Trophoblast cell (in vitro differentiated cells and primary cell): ENCODE results near the gene DENND2C.
A peak's percentile ranks its signal among the peaks of the same experiment; 100 is the strongest.

Experiments
- DNase-seq, 2 donors: peaks; one replicate each; pipeline ENCODE4 v3.0.0-alpha.2; 2016
- H2AFZ ChIP-seq: 2 replicates; pipeline ENCODE4 v1.6.1; 2013; ENCODE audit warnings: low read length, moderate library complexity, mild to moderate bottlenecking; ENCODE audit not compliant: insufficient read depth, poor library complexity
- H2AK5ac ChIP-seq: 2 replicates; pipeline ENCODE4 v1.6.1; 2013; ENCODE audit warnings: mild to moderate bottlenecking, low read length
- H2BK120ac ChIP-seq: 2 replicates; pipeline ENCODE4 v1.6.1; 2013; ENCODE audit warnings: low read length, mild to moderate bottlenecking, moderate library complexity; ENCODE audit not compliant: insufficient read depth, poor library complexity
- H2BK12ac ChIP-seq: 2 replicates; pipeline ENCODE4 v1.6.1; 2013; ENCODE audit warnings: mild to moderate bottlenecking, low read length, moderate library complexity
- H2BK5ac ChIP-seq: 2 replicates; pipeline ENCODE4 v1.6.1; 2013; ENCODE audit warnings: low read length, low read depth, moderate library complexity, mild to moderate bottlenecking; ENCODE audit not compliant: poor library complexity
- H3K14ac ChIP-seq: 2 replicates; pipeline ENCODE4 v1.6.1; 2013; ENCODE audit warnings: mild to moderate bottlenecking, low read length
- H3K18ac ChIP-seq: 2 replicates; pipeline ENCODE4 v1.6.1; 2013; ENCODE audit warnings: mild to moderate bottlenecking, low read length
- H3K23ac ChIP-seq: 2 replicates; pipeline ENCODE4 v1.6.1; 2013; ENCODE audit warnings: low read length
- H3K27ac ChIP-seq: 2 replicates; pipeline ENCODE4 v1.5.1; 2013; ENCODE audit warnings: low read depth, mild to moderate bottlenecking, inconsistent platforms, low read length, moderate library complexity
- H3K27me3 ChIP-seq: 2 replicates; pipeline ENCODE4 v1.6.1; 2013; ENCODE audit warnings: inconsistent platforms, mild to moderate bottlenecking, low read length, moderate library complexity; ENCODE audit not compliant: insufficient read depth
- H3K36me3 ChIP-seq, 2 experiments: 1 replicate in 1 of 2; 2 replicates in 1 of 2; pipeline ENCODE4 v1.6.1; 2013; ENCODE audit warnings: low read length in 2 of 2, mild to moderate bottlenecking in 2 of 2, moderate library complexity in 1 of 2; ENCODE audit not compliant: insufficient read depth in 2 of 2, control insufficient read depth in 1 of 2
- H3K4ac ChIP-seq: 2 replicates; pipeline ENCODE4 v1.6.1; 2013; ENCODE audit warnings: low read depth, mild to moderate bottlenecking, low read length, moderate library complexity
- H3K4me1 ChIP-seq, 2 experiments: 1 replicate in 1 of 2; 2 replicates in 1 of 2; pipeline ENCODE4 v1.6.1; 2013; ENCODE audit warnings: low read length in 2 of 2, mild to moderate bottlenecking in 2 of 2, moderate library complexity in 1 of 2; ENCODE audit not compliant: insufficient read depth in 2 of 2, control insufficient read depth in 1 of 2
- H3K4me2 ChIP-seq: 2 replicates; pipeline ENCODE4 v1.6.1; 2013; ENCODE audit warnings: inconsistent platforms, mild to moderate bottlenecking, low read length, moderate library complexity
- H3K4me3 ChIP-seq: 2 replicates; pipeline ENCODE4 v1.5.1; 2013; ENCODE audit warnings: mild to moderate bottlenecking, low read depth, low read length, inconsistent platforms
- H3K79me1 ChIP-seq: one replicate; pipeline ENCODE4 v1.6.1; 2013; ENCODE audit warnings: low read length
- H3K79me2 ChIP-seq: 2 replicates; pipeline ENCODE4 v1.6.1; 2013; ENCODE audit warnings: low read length, mild to moderate bottlenecking; ENCODE audit not compliant: control insufficient read depth, insufficient read depth, poor library complexity
- H3K9ac ChIP-seq: 2 replicates; pipeline ENCODE4 v1.6.1; 2013; ENCODE audit warnings: mild to moderate bottlenecking, low read length
- H3K9me3 ChIP-seq: 2 replicates; pipeline ENCODE4 v1.6.1; 2013; ENCODE audit warnings: low read depth, mild to moderate bottlenecking, control low read depth, inconsistent platforms, low read length; ENCODE audit not compliant: insufficient read depth
- H4K12ac ChIP-seq: 2 replicates; pipeline ENCODE4 v1.6.1; 2013; ENCODE audit warnings: low read depth, mild to moderate bottlenecking, low read length, moderate library complexity
- H4K8ac ChIP-seq: 2 replicates; pipeline ENCODE4 v1.6.1; 2013; ENCODE audit warnings: low read depth, mild to moderate bottlenecking, low read length, moderate library complexity
- H4K91ac ChIP-seq: one replicate; pipeline ENCODE4 v1.6.1; 2013; ENCODE audit warnings: low read depth, mild to moderate bottlenecking, low read length, moderate library complexity
- WGBS: extraction: QIAGEN DNeasy Blood & Tissue Kit; methylation state at CpG from one replicate; pipeline ENCODE4 v1.1.7; 2013; ENCODE audit warnings: missing lambda C conversion rate; ENCODE audit not compliant: insufficient read length, insufficient coverage; ENCODE audit errors: extremely low coverage; 5-methylcytosine and 5-hydroxymethylcytosine counted together

DENND2C gene

GRCh38 chr1:114589122-114589521 is 80.7 kb downstream of the DENND2C start:
- Histone ChIP-seq H3K4me2 (no peak overlapping the region), H3K4me3 (no peak overlapping the region), H3K9me3 (no peaks in the 10 kb centered on the region), H2BK12ac (no peak overlapping the region), H2AFZ (no peak overlapping the region), H2BK5ac (no peak overlapping the region), H3K18ac (no peak overlapping the region), H3K4ac (no peak overlapping the region), H4K12ac (no peak overlapping the region), H2BK120ac (no peak overlapping the region), H4K91ac (no peak overlapping the region), H3K79me2 (no peaks in the 10 kb centered on the region), H3K14ac (no peak overlapping the region), H3K4me1 (no peaks in the 10 kb centered on the region), H3K79me1 (no peaks in the 10 kb centered on the region), H3K23ac (no peak overlapping the region), H3K36me3 (no peaks in the 10 kb centered on the region), H3K27me3 (no peaks in the 10 kb centered on the region), H3K27ac (no peak overlapping the region), H3K9ac (no peak overlapping the region), H2AK5ac (no peak overlapping the region), H4K8ac (no peak overlapping the region)
- DNase-seq = no peak
- WGBS = 100% methylated on average over 2 of the region's 3 CpGs

- no peak overlapping the region for H3K4ac ChIP-seq
- H3K4me1 ChIP-seq = no peaks in the 10 kb centered on the region
- no peak overlapping the region for H2AFZ ChIP-seq
- DNase-seq = no peak
- H3K79me2 ChIP-seq = no peaks in the 10 kb centered on the region
- H3K4me2 ChIP-seq = no peak overlapping the region
- no peak overlapping the region for H2BK12ac ChIP-seq
- no peak overlapping the region for H2BK5ac ChIP-seq
- H3K14ac ChIP-seq = no peak overlapping the region
- no peak overlapping the region for H3K27ac ChIP-seq
- no peak overlapping the region for H4K12ac ChIP-seq
- H2BK120ac ChIP-seq = no peak overlapping the region
- H3K23ac ChIP-seq = no peak overlapping the region
- no peak overlapping the region for H4K91ac ChIP-seq
- WGBS = no CpG with 5 or more reads among the region's 2 CpGs
- H3K18ac ChIP-seq = no peak overlapping the region
- no peak overlapping the region for H2AK5ac ChIP-seq
- no peaks in the 10 kb centered on the region for H3K27me3 ChIP-seq
- no peak overlapping the region for H4K8ac ChIP-seq
- no peak overlapping the region for H3K9ac ChIP-seq
- H3K79me1 ChIP-seq = no peaks in the 10 kb centered on the region
- H3K4me3 ChIP-seq = no peak overlapping the region
- H3K36me3 ChIP-seq = no peaks in the 10 kb centered on the region
- no peaks in the 10 kb centered on the region for H3K9me3 ChIP-seq
Observed at GRCh38 chr1:114588196-114588689, 81.6 kb downstream of the DENND2C start.

GRCh38 chr1:114587203-114587991 is 82.5 kb downstream of the DENND2C start:
- no peak overlapping the region for H3K14ac ChIP-seq
- H3K79me2 ChIP-seq = no peaks in the 10 kb centered on the region
- H3K23ac ChIP-seq = no peak overlapping the region
- H3K9ac ChIP-seq = no peak overlapping the region
- no peak overlapping the region for H3K4me3 ChIP-seq
- H2AFZ ChIP-seq = no peak overlapping the region
- peak overlapping the region; percentile 54 for H2AK5ac ChIP-seq
- H4K12ac ChIP-seq = no peak overlapping the region
- H2BK120ac ChIP-seq = no peak overlapping the region
- H3K79me1 ChIP-seq = no peaks in the 10 kb centered on the region
- no peak overlapping the region for H2BK12ac ChIP-seq
- no peak overlapping the region for H3K4me2 ChIP-seq
- H4K8ac ChIP-seq = no peak overlapping the region
- no peak overlapping the region for H3K27ac ChIP-seq
- H3K4me1 ChIP-seq = no peaks in the 10 kb centered on the region
- H3K4ac ChIP-seq = no peak overlapping the region
- no peaks in the 10 kb centered on the region for H3K36me3 ChIP-seq
- no peak overlapping the region for H3K18ac ChIP-seq
- peak in 1 of 2 donors; percentile 66 for DNase-seq
- no peak overlapping the region for H2BK5ac ChIP-seq
- H3K27me3 ChIP-seq = no peaks in the 10 kb centered on the region
- WGBS = no CpG with 5 or more reads among the region's 16 CpGs
- no peak overlapping the region for H4K91ac ChIP-seq
- H3K9me3 ChIP-seq = no peaks in the 10 kb centered on the region

- Histone ChIP-seq H3K9me3 (no peaks in the 10 kb centered on the region), H4K12ac (no peak overlapping the region), H3K18ac (no peak overlapping the region), H3K4me2 (no peak overlapping the region), H3K14ac (no peak overlapping the region), H2BK5ac (no peak overlapping the region), H3K23ac (no peak overlapping the region), H4K8ac (no peak overlapping the region), H3K4me1 (no peaks in the 10 kb centered on the region), H3K79me2 (no peaks in the 10 kb centered on the region), H3K4me3 (no peak overlapping the region), H3K27ac (no peak overlapping the region), H4K91ac (no peak overlapping the region), H3K36me3 (no peaks in the 10 kb centered on the region), H3K79me1 (peaks cover 4% of the 10 kb centered on the region), H3K4ac (no peak overlapping the region), H3K9ac (no peak overlapping the region), H2BK120ac (no peak overlapping the region), H2AK5ac (no peak overlapping the region), H3K27me3 (no peaks in the 10 kb centered on the region), H2AFZ (no peak overlapping the region), H2BK12ac (no peak overlapping the region)
- DNase-seq = peak in 1 of 2 donors; percentile 55
- WGBS = no CpG with 5 or more reads among the region's 5 CpGs
Observed at GRCh38 chr1:114586513-114587047, 83.3 kb downstream of the DENND2C start.
